ENCODE data around the gene STARD6. TPM values are rescaled to one million over a fixed set of nuclear protein-coding genes. Genes with fewer than 3 reads are reported as not detected.

Gene STARD6
- total and polyA plus RNA-seq, 2 experiments from 2014 or later, result not detected

DNA sequence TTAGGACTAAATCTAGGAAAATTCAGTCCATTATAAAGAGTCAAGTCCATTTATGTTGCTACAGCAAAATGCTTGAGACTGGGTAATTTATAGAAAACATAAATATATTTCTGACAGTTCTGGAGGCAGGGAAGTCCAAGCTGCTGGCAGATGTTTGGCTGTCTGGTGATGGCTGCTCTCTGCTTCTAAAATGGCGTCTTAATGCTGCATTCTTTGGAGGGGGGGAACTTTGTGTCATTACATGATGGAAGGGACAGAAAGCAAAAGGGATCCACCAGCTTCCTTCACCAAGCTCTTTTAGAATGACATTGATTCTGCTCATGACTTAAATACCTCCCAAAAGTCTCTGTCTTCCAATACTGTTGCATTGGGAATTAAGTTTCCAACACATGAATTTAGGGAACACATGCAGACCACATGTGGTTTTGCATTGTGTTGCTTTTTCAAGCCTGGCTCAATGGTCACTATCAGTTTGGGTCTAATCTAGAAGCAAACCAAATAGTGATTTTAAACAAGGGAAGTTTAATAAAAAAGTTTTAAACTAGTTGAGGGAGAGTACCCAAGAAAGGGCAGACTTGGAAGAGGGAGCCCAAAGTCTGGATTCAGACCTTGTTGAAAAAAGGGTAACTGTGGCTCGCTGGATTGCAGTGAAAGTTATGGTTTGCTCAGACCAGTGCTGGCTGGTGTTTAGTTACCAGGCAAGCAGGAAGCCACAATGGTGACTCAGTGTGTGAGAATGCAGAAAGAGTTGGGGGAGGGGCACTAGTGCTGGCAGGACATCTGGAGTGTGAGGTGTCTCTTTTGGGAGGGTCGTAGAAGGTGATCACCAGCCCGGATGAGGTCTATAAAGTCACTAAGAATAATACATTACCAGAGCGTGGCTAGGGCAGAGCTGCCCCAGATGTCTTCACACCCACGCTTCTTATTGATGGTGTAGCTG lies 30.8 kb upstream of the STARD6 start (continued):
- TF ChIP-seq, protein P1, sequence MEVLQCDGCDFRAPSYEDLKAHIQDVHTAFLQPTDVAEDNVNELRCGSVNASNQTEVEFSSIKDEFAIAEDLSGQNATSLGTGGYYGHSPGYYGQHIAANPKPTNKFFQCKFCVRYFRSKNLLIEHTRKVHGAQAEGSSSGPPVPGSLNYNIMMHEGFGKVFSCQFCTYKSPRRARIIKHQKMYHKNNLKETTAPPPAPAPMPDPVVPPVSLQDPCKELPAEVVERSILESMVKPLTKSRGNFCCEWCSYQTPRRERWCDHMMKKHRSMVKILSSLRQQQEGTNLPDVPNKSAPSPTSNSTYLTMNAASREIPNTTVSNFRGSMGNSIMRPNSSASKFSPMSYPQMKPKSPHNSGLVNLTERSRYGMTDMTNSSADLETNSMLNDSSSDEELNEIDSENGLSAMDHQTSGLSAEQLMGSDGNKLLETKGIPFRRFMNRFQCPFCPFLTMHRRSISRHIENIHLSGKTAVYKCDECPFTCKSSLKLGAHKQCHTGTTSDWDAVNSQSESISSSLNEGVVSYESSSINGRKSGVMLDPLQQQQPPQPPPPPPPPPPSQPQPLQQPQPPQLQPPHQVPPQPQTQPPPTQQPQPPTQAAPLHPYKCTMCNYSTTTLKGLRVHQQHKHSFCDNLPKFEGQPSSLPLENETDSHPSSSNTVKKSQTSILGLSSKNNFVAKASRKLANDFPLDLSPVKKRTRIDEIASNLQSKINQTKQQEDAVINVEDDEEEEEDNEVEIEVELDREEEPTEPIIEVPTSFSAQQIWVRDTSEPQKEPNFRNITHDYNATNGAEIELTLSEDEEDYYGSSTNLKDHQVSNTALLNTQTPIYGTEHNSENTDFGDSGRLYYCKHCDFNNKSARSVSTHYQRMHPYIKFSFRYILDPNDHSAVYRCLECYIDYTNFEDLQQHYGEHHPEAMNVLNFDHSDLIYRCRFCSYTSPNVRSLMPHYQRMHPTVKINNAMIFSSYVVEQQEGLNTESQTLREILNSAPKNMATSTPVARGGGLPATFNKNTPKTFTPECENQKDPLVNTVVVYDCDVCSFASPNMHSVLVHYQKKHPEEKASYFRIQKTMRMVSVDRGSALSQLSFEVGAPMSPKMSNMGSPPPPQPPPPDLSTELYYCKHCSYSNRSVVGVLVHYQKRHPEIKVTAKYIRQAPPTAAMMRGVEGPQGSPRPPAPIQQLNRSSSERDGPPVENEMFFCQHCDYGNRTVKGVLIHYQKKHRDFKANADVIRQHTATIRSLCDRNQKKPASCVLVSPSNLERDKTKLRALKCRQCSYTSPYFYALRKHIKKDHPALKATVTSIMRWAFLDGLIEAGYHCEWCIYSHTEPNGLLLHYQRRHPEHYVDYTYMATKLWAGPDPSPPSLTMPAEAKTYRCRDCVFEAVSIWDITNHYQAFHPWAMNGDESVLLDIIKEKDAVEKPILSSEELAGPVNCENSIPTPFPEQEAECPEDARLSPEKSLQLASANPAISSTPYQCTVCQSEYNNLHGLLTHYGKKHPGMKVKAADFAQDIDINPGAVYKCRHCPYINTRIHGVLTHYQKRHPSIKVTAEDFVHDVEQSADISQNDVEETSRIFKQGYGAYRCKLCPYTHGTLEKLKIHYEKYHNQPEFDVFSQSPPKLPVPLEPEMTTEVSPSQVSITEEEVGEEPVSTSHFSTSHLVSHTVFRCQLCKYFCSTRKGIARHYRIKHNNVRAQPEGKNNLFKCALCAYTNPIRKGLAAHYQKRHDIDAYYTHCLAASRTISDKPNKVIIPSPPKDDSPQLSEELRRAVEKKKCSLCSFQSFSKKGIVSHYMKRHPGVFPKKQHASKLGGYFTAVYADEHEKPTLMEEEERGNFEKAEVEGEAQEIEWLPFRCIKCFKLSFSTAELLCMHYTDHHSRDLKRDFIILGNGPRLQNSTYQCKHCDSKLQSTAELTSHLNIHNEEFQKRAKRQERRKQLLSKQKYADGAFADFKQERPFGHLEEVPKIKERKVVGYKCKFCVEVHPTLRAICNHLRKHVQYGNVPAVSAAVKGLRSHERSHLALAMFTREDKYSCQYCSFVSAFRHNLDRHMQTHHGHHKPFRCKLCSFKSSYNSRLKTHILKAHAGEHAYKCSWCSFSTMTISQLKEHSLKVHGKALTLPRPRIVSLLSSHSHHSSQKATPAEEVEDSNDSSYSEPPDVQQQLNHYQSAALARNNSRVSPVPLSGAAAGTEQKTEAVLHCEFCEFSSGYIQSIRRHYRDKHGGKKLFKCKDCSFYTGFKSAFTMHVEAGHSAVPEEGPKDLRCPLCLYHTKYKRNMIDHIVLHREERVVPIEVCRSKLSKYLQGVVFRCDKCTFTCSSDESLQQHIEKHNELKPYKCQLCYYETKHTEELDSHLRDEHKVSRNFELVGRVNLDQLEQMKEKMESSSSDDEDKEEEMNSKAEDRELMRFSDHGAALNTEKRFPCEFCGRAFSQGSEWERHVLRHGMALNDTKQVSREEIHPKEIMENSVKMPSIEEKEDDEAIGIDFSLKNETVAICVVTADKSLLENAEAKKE (CRISPR knock-in tag; IDR thresholded peaks at IDR 0.05), result 0 out of 2 replicates have a peak, but pooled peaks have one; percentile 31
- TF ChIP-seq EZH2phosphoT487 (IDR thresholded peaks at IDR 0.05; ENCODE audit: unreplicated experiment) (no peak), CREB1 (CRISPR knock-in tag; IDR thresholded peaks at IDR 0.05; ENCODE audit: low read depth) (0 out of 2 replicates have a peak, but pooled peaks have one; percentile 14)

DNA sequence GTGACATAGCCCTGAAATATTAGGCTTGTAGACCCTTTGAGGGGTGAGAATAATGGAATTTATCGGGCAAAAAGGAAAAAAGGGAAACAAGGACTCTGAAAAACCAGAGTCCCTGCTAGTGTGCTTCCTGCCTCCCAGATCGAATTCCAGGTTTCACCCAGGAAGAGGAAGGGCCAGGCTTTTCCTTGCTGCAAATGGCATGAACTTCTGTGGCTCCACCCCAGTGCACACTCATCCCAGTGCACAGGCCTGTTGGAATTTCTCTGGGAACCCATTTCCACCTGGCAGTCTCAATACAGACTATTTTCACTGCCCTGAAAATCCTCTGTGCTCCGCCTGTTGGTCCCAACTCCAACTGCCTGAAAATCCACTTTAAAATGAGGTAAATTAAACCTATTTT lies 30.0 kb upstream of the STARD6 start:
- H3K9me2 ChIP-seq (ENCODE audit: insufficient read depth), result 0 out of 2 replicates have a peak, but pooled peaks cover 4% of the 10 kb centered on the region
- H4K20me1 ChIP-seq (replicated peaks; ENCODE audit: insufficient read depth), result no peaks in the 10 kb centered on the region
- H3K27me3 Mint-ChIP-seq (ENCODE audit: insufficient read depth, low read depth, poor library complexity), result no peaks in the 10 kb centered on the region
- no peaks in the 10 kb centered on the region for H3K36me3 ChIP-seq (ENCODE audit: insufficient read depth)
- H2AFZ ChIP-seq, result no peak overlapping the region
- H3F3A ChIP-seq (replicated peaks; ENCODE audit: low read depth), result no peaks in the 10 kb centered on the region
- H3K27ac Mint-ChIP-seq, result no peak overlapping the region
- H3K9me3 Mint-ChIP-seq, result peaks cover 16% of the 10 kb centered on the region; the same call in 2 of the 3 replicates
- H3K4me1 Mint-ChIP-seq, result peaks cover 27% of the 10 kb centered on the region
- no peaks in the 10 kb centered on the region for H3K27me3 ChIP-seq (ENCODE audit: insufficient read depth)
- peaks cover 19% of the 10 kb centered on the region; the same call in 2 of the 3 replicates for H3K36me3 Mint-ChIP-seq (ENCODE audit: low read depth)
- no peak overlapping the region for H3K4me2 ChIP-seq
- no peak for DNase-seq (ENCODE audit: low spot score)
- H3K4me1 ChIP-seq (ENCODE audit: insufficient read depth), result peaks cover 21% of the 10 kb centered on the region
- no peak overlapping the region for H3K27ac ChIP-seq (ENCODE audit: low read depth)
- H3K4me3 ChIP-seq, result no peak overlapping the region
- H3K79me2 ChIP-seq (replicated peaks; ENCODE audit: insufficient read depth), result no peaks in the 10 kb centered on the region
- no peak for ATAC-seq
- no peak overlapping the region for H3K4me3 Mint-ChIP-seq
- TF ChIP-seq CREB1 (CRISPR knock-in tag; IDR thresholded peaks at IDR 0.05; ENCODE audit: low read depth) (no peak), JUNB (IDR thresholded peaks at IDR 0.05; ENCODE audit: unreplicated experiment) (no peak)
- TF ChIP-seq, protein P1 (CRISPR knock-in tag; IDR thresholded peaks at IDR 0.05), result no peak
- TF ChIP-seq, protein P2, sequence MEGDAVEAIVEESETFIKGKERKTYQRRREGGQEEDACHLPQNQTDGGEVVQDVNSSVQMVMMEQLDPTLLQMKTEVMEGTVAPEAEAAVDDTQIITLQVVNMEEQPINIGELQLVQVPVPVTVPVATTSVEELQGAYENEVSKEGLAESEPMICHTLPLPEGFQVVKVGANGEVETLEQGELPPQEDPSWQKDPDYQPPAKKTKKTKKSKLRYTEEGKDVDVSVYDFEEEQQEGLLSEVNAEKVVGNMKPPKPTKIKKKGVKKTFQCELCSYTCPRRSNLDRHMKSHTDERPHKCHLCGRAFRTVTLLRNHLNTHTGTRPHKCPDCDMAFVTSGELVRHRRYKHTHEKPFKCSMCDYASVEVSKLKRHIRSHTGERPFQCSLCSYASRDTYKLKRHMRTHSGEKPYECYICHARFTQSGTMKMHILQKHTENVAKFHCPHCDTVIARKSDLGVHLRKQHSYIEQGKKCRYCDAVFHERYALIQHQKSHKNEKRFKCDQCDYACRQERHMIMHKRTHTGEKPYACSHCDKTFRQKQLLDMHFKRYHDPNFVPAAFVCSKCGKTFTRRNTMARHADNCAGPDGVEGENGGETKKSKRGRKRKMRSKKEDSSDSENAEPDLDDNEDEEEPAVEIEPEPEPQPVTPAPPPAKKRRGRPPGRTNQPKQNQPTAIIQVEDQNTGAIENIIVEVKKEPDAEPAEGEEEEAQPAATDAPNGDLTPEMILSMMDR (conservative IDR thresholded peaks at IDR 0.05; ENCODE audit: low read depth in 2 of 2), result no peak

Data from GM23338 (cell line).